Measurements from ENCODE around the gene HBA2. TPM values are rescaled to one million over a fixed set of nuclear protein-coding genes. Genes with fewer than 3 reads are reported as not detected.

HBA2 gene
- total RNA-seq, 1 donor from 2014 or later: not detected

DNA sequence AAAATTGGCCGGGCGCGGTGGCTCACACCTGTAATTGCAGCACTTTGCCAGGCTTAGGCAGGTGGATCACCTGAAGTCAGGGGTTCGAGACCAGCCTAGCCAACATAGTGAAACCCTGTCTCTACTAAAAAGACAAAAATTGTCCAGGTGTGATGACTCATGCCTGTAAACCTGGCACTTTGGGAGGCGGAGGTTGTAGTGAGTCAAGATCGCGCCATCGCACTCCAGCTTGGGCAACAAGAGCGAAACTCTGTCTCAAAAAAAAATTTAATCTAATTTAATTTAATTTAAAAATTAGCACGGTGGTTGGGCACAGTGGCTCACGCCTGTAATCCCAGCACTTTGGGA lies 6.0 kb downstream of the HBA2 start:
- TF ChIP-seq, protein P1, sequence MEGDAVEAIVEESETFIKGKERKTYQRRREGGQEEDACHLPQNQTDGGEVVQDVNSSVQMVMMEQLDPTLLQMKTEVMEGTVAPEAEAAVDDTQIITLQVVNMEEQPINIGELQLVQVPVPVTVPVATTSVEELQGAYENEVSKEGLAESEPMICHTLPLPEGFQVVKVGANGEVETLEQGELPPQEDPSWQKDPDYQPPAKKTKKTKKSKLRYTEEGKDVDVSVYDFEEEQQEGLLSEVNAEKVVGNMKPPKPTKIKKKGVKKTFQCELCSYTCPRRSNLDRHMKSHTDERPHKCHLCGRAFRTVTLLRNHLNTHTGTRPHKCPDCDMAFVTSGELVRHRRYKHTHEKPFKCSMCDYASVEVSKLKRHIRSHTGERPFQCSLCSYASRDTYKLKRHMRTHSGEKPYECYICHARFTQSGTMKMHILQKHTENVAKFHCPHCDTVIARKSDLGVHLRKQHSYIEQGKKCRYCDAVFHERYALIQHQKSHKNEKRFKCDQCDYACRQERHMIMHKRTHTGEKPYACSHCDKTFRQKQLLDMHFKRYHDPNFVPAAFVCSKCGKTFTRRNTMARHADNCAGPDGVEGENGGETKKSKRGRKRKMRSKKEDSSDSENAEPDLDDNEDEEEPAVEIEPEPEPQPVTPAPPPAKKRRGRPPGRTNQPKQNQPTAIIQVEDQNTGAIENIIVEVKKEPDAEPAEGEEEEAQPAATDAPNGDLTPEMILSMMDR (IDR thresholded peaks at IDR 0.05; ENCODE audit: partially characterized antibody, unreplicated experiment): no peak
- DNase-seq: no peak
- peaks cover 28% of the 10 kb centered on the region for H3K27me3 Mint-ChIP-seq (ENCODE audit: unreplicated experiment)
- no peaks in the 10 kb centered on the region for H3K36me3 Mint-ChIP-seq (ENCODE audit: unreplicated experiment)
- H3K4me3 Mint-ChIP-seq (ENCODE audit: unreplicated experiment): no peak overlapping the region
- H3K4me1 Mint-ChIP-seq (ENCODE audit: low read depth, unreplicated experiment): peaks cover 6% of the 10 kb centered on the region
- H3K9me3 Mint-ChIP-seq (ENCODE audit: unreplicated experiment): peaks cover 16% of the 10 kb centered on the region
- H3K27ac Mint-ChIP-seq (ENCODE audit: unreplicated experiment): no peak overlapping the region

DNA sequence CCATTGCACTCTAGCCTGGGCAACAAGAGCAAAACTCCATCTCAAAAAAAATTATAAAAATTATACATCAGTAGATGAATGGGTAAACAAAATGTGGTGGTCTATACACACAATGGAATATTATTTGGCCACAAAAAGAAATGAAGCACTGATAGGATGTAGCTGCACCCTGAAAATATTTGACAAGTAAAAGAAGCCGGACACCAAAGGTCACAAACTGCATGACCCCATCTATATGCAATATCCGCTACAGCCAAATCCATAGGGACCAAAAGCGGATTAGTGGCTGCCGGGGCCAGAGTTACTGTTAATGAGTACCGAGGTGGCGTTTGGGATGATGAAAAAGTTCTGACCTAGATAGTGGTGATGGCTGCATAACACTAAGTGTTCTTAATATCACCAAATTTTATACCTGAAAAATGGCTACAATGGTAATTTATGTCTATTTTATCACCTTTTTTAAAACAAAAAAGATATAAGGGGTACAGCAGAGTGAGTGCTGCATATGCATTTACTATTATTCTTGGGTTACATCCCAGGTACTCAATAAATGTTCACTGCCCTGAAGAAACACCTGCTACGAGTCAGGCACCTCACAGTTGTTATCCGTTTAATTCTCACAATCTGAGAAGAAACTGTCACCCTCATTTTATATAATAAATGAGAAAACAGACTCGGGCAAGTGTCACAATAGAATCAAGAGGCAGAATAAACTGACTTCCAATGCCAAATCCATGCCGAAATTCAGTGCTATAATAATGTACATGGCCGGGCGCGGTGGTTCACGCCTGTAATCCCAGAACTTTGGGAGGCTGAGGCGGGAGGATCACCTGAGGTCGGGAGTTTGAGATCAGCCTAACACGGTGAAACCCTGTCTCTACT lies 6.8 kb downstream of the HBA2 start:
- TF ChIP-seq, protein P1 (IDR thresholded peaks at IDR 0.05; ENCODE audit: partially characterized antibody, unreplicated experiment): no peak
- Mint-ChIP-seq H3K4me3 (ENCODE audit: unreplicated experiment) (peak overlapping the region; percentile 42), H3K27ac (ENCODE audit: unreplicated experiment) (no peak overlapping the region), H3K4me1 (ENCODE audit: low read depth, unreplicated experiment) (peaks cover 6% of the 10 kb centered on the region), H3K9me3 (ENCODE audit: unreplicated experiment) (peaks cover 16% of the 10 kb centered on the region), H3K27me3 (ENCODE audit: unreplicated experiment) (peaks cover 26% of the 10 kb centered on the region), H3K36me3 (ENCODE audit: unreplicated experiment) (no peaks in the 10 kb centered on the region)
- DNase-seq: no peak

DNA sequence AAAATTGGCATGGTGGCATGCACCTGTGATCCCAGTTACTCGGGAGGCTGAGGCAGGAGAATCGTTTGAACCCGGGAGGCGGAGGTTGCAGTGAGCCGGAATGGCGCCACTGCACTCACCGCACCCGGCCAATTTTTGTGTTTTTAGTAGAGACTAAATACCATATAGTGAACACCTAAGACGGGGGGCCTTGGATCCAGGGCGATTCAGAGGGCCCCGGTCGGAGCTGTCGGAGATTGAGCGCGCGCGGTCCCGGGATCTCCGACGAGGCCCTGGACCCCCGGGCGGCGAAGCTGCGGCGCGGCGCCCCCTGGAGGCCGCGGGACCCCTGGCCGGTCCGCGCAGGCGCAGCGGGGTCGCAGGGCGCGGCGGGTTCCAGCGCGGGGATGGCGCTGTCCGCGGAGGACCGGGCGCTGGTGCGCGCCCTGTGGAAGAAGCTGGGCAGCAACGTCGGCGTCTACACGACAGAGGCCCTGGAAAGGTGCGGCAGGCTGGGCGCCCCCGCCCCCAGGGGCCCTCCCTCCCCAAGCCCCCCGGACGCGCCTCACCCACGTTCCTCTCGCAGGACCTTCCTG lies 7.5 kb downstream of the HBA2 start, which contains the start of gene HBQ1:
Gene HBQ1 (plus strand): TSS at position 359 of the 575 bp plus-strand sequence. CDS start 28 bp downstream, at position 387.
- DNase-seq: peak; percentile 84
- H3K27ac Mint-ChIP-seq (ENCODE audit: unreplicated experiment): no peak within 1 kb of the TSS
- peak within 1 kb of the TSS; percentile 55 for H3K4me3 Mint-ChIP-seq (ENCODE audit: unreplicated experiment)
- peaks cover 6% of the 10 kb centered on the region for H3K4me1 Mint-ChIP-seq (ENCODE audit: low read depth, unreplicated experiment)
- TF ChIP-seq, protein P1 (IDR thresholded peaks at IDR 0.05; ENCODE audit: partially characterized antibody, unreplicated experiment): peak; percentile 83
- peaks cover 14% of the 10 kb centered on the region for H3K9me3 Mint-ChIP-seq (ENCODE audit: unreplicated experiment)
- H3K27me3 Mint-ChIP-seq (ENCODE audit: unreplicated experiment): peaks cover 20% of the 10 kb centered on the region
- no peaks in the 10 kb centered on the region for H3K36me3 Mint-ChIP-seq (ENCODE audit: unreplicated experiment)

DNA sequence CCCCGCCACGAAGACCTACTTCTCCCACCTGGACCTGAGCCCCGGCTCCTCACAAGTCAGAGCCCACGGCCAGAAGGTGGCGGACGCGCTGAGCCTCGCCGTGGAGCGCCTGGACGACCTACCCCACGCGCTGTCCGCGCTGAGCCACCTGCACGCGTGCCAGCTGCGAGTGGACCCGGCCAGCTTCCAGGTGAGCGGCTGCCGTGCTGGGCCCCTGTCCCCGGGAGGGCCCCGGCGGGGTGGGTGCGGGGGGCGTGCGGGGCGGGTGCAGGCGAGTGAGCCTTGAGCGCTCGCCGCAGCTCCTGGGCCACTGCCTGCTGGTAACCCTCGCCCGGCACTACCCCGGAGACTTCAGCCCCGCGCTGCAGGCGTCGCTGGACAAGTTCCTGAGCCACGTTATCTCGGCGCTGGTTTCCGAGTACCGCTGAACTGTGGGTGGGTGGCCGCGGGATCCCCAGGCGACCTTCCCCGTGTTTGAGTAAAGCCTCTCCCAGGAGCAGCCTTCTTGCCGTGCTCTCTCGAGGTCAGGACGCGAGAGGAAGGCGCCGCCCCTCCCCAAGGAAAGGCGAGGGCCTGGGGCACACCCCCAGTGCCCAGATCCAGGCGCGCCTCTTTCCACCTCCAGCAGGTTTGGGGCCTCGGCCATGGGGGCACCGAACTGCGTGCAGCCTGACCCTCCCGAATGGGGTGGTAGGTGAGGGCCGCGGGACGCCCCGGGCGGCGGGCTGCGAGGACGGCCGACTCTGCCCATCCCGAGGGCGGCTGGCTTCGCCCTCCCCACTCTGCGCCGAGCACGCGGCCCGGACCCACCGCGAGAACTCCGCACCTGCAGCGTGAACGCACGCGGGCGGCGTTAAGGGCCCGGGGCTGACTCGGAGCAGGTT lies 8.2 kb downstream of the HBA2 start:
- TF ChIP-seq, protein P1 (IDR thresholded peaks at IDR 0.05; ENCODE audit: partially characterized antibody, unreplicated experiment): no peak
- H3K27ac Mint-ChIP-seq (ENCODE audit: unreplicated experiment): no peak overlapping the region
- H3K9me3 Mint-ChIP-seq (ENCODE audit: unreplicated experiment): peaks cover 14% of the 10 kb centered on the region
- H3K4me1 Mint-ChIP-seq (ENCODE audit: low read depth, unreplicated experiment): peaks cover 6% of the 10 kb centered on the region
- DNase-seq: peak; percentile 92
- peak overlapping the region; percentile 55 for H3K4me3 Mint-ChIP-seq (ENCODE audit: unreplicated experiment)
- peaks cover 16% of the 10 kb centered on the region for H3K27me3 Mint-ChIP-seq (ENCODE audit: unreplicated experiment)
- H3K36me3 Mint-ChIP-seq (ENCODE audit: unreplicated experiment): no peaks in the 10 kb centered on the region
